Measurements from ENCODE around the gene DNPEP. TPM values are rescaled to one million over a fixed set of nuclear protein-coding genes. Genes with fewer than 3 reads are reported as not detected.

Gene DNPEP
- total and polyA plus RNA-seq, 2 of the 4 experiments (the other 2 are of a cell fraction), result 74.2 to 89.4 TPM

GRCh38 chr2:219430633-219431615 is 43.2 kb upstream of the DNPEP start:
- Histone ChIP-seq H2AK9ac (replicated peaks; ENCODE audit: low read depth, low read length, poor library complexity) (peak overlapping the region; percentile 62), H3K36me3 (ENCODE audit: control insufficient read depth, insufficient read depth, low read length) (no peaks in the 10 kb centered on the region), H3K14ac (replicated peaks; ENCODE audit: low read depth, low read length) (peak overlapping the region; percentile 55), H2BK5ac (ENCODE audit: low read depth, low read length, poor library complexity, severe bottlenecking) (no peak overlapping the region), H2AFZ (replicated peaks; ENCODE audit: low read length, poor library complexity) (peak overlapping the region; percentile 89), H4K91ac (ENCODE audit: insufficient read depth, low read depth, low read length) (no peak overlapping the region), H3K4ac (ENCODE audit: low read depth, low read length) (peak overlapping the region; percentile 64), H3K56ac (ENCODE audit: extremely low read depth, insufficient read depth, low read length) (no peak overlapping the region), H3K27me3 (ENCODE audit: control insufficient read depth, insufficient read depth, low read length) (no peaks in the 10 kb centered on the region; the same call in 1 of the 2 replicates), H3K18ac (ENCODE audit: low read depth, low read length) (peak overlapping the region; percentile 6; the same call in 1 of the 2 replicates), H3K4me3 (ENCODE audit: insufficient read depth, low read depth, low read length) (no peak overlapping the region), H4K8ac (ENCODE audit: low read depth in 2 of 2, low read length in 2 of 2) (peak overlapping the region in 1 of 2 experiments; percentile 67; a peak in 2 of 4 replicates), H2BK15ac (ENCODE audit: low read depth, low read length) (no peak overlapping the region), H2BK120ac (ENCODE audit: low read depth, low read length) (peak overlapping the region; percentile 28; the same call in 1 of the 2 replicates), H4K20me1 (ENCODE audit: insufficient read depth, low read length) (no peaks in the 10 kb centered on the region), H3K23ac (ENCODE audit: low read depth, low read length) (peak overlapping the region; percentile 59; the same call in 1 of the 2 replicates), H2AK5ac (ENCODE audit: low read depth, low read length) (peak overlapping the region; percentile 70; the same call in 1 of the 2 replicates), H3K4me1 (ENCODE audit: control insufficient read depth, insufficient read depth, low read length) (peaks cover 8% of the 10 kb centered on the region), H3K4me2 (ENCODE audit: low read depth, low read length) (no peak overlapping the region), H3K9me3 (ENCODE audit: control insufficient read depth, insufficient read depth, low read length) (no peaks in the 10 kb centered on the region), H3K9me1 (ENCODE audit: insufficient read depth, low read length) (no peaks in the 10 kb centered on the region), H3K27ac (ENCODE audit: insufficient read depth, low read length) (no peak overlapping the region), H3K9ac (ENCODE audit: low read depth, low read length) (no peak overlapping the region), H2BK20ac (ENCODE audit: low read depth, low read length) (0 out of 2 replicates have a peak overlapping the region, but pooled peaks have one; percentile 18), H4K5ac (ENCODE audit: low read depth, low read length) (0 out of 2 replicates have a peak overlapping the region, but pooled peaks have one; percentile 27), H3K79me1 (ENCODE audit: low read depth in 1 of 2, low read length in 2 of 2) (no peaks in the 10 kb centered on the region)
- 27% methylated on average over 5 of the region's 9 CpGs; no CpG with 5 or more reads in 1 of the 2 experiments for WGBS, 2 experiments (ENCODE audit: extremely low coverage in 2 of 2, insufficient read length in 1 of 2)
- in situ Hi-C loops (cut with MboI; ENCODE audit: low sequenced_read_pairs) (no loop called here), dilution Hi-C loops (cut with HindIII; ENCODE audit: low sequenced_read_pairs, unreplicated experiment) (no loop called here), intact Hi-C loops (cut with micrococcal nuclease) (no loop called here)
- peak; percentile 90 for ATAC-seq (ENCODE audit: low read depth)
- BruUV-seq (replicated peaks), result no TSS peak
- peak; percentile 55 for DNase-seq
- POLR2A ChIA-PET (ENCODE audit: unreplicated experiment), result no interaction called here
- TF ChIP-seq SMC3 (IDR thresholded peaks at IDR 0.05; ENCODE audit: low read depth, low read length), result peak; percentile 40
- no peak for TF ChIP-seq MAFK (IDR thresholded peaks at IDR 0.05; ENCODE audit: low read depth, low read length)
- no peak for TF ChIP-seq RFX5 (IDR thresholded peaks at IDR 0.05; ENCODE audit: low read depth, low read length)
- TF ChIP-seq MAZ (IDR thresholded peaks at IDR 0.05; ENCODE audit: borderline replicate concordance, low read depth, low read length), result no peak
- peak; percentile 60 for TF ChIP-seq RAD21 (IDR thresholded peaks at IDR 0.05; ENCODE audit: low read length)
- no peak for TF ChIP-seq CHD1 (IDR thresholded peaks at IDR 0.05; ENCODE audit: low read depth, low read length)
- no peak for TF ChIP-seq BHLHE40 (IDR thresholded peaks at IDR 0.05; ENCODE audit: low read depth, low read length)
- TF ChIP-seq CTCF (conservative IDR thresholded peaks at IDR 0.05; ENCODE audit: low read depth, low read length), result peak; percentile 53
- no peak for TF ChIP-seq ELK1 (IDR thresholded peaks at IDR 0.05; ENCODE audit: borderline replicate concordance, low read depth, low read length)
- TF ChIP-seq POLR2A (IDR thresholded peaks at IDR 0.05; ENCODE audit: low read depth, low read length), result no peak
- TF ChIP-seq RCOR1 (IDR thresholded peaks at IDR 0.05; ENCODE audit: insufficient replicate concordance, low read length), result no peak
- no peak for TF ChIP-seq USF2 (IDR thresholded peaks at IDR 0.05; ENCODE audit: low read depth, low read length)
- CTCF ChIA-PET, result interaction anchor here (1.0 to 1.3 kb wide), 4 partner anchors 32 to 99 kb away, joined by 3 read pairs; no protein-coding TSS in a partner anchor

Data from IMR-90 (cell line).